Activated naive CD4-positive, alpha-beta T cell treated with anti-CD3 and anti-CD28 coated beads, Interleukin-2, amount 10 ng/mL, durations not matched to agents 7 days and 5 days (primary cell): Measurements from ENCODE around the gene MLF2.
"Not testable (repeated sequence)": the region's sequence is repeated elsewhere in the genome, so short reads cannot be mapped to it uniquely, and the experiment has no call there.

Experiments
- CTCF ChIA-PET: fragments of 350-600 bp; sonication (Branson Sonifier 250); formaldehyde crosslinking; loops from one replicate; lab custom pipeline; 2021; ENCODE audit warnings: antibody characterized with exemption; lab: Charles Lee
- DNase-seq: peaks from one replicate; pipeline ENCODE4 v3.0.0-alpha.2; 2020
- H3K27ac Mint-ChIP-seq: one replicate; pipeline ENCODE4 v1.8.0; 2021; ENCODE audit warnings: mild to moderate bottlenecking, moderate library complexity, mixed read lengths
- H3K27me3 Mint-ChIP-seq: one replicate; pipeline ENCODE4 v1.8.0; 2021; ENCODE audit warnings: mild to moderate bottlenecking, mixed read lengths
- H3K36me3 Mint-ChIP-seq: one replicate; pipeline ENCODE4 v1.8.0; 2021; ENCODE audit warnings: mixed read lengths
- H3K4me1 Mint-ChIP-seq: one replicate; pipeline ENCODE4 v1.8.0; 2021; ENCODE audit warnings: mixed read lengths
- H3K4me3 Mint-ChIP-seq: one replicate; pipeline ENCODE4 v1.8.0; 2021; ENCODE audit warnings: mild to moderate bottlenecking, moderate library complexity, mixed read lengths
- H3K9me3 Mint-ChIP-seq: one replicate; pipeline ENCODE4 v1.8.0; 2021; ENCODE audit warnings: mixed read lengths

MLF2 gene

GRCh38 chr12:6751767-6752166, 1.2 kb downstream of the MLF2 start:
- peak overlapping the region; percentile 89 for H3K4me3 Mint-ChIP-seq
- H3K36me3 Mint-ChIP-seq: peaks cover 44% of the 10 kb centered on the region
- no peak for DNase-seq
- CTCF ChIA-PET: interaction anchor here (3.3 to 5.0 kb wide), 5 partner anchors 15 to 83 kb away, joined by 20 to 91 read pairs (median 37); partner anchors contain the start of genes GPR162 and PTMS
- peaks cover 21% of the 10 kb centered on the region for H3K27me3 Mint-ChIP-seq
- H3K4me1 Mint-ChIP-seq: peaks cover 39% of the 10 kb centered on the region
- peak overlapping the region; percentile 97 for H3K27ac Mint-ChIP-seq
- no peaks in the 10 kb centered on the region for H3K9me3 Mint-ChIP-seq

- Mint-ChIP-seq H3K4me1 (peaks cover 51% of the 10 kb centered on the region), H3K4me3 (no peak overlapping the region)
Measured at GRCh38 chr12:6750506-6750905, 2.4 kb downstream of the MLF2 start.

DNA sequence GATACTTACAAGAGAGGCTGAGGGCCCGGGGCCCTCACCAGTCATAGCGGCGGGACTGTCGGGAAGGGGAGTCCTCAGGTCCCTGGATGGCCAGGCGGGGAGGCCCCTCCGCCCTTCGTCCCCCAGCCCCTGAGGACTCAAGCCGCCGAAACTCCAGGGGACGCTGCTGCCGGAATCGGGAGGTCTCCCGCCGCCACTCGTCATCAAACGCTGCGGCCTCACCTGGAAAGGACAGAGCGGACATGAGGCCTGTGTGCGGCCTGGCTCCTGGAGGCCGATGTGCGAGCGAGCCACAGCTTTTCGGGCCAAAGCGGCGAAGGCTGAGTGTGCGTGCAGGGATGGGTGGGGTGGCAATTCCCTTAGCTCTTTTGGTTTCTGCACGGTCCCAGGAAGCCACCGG, 4.2 kb downstream of the MLF2 start:
- peaks cover 7% of the 10 kb centered on the region for H3K27me3 Mint-ChIP-seq
- H3K36me3 Mint-ChIP-seq: peaks cover 57% of the 10 kb centered on the region
- H3K27ac Mint-ChIP-seq: no peak overlapping the region
- H3K4me1 Mint-ChIP-seq: peaks cover 57% of the 10 kb centered on the region
- no peak for DNase-seq
- CTCF ChIA-PET: no interaction called here
- H3K4me3 Mint-ChIP-seq: no peak overlapping the region
- H3K9me3 Mint-ChIP-seq: no peaks in the 10 kb centered on the region

More at GRCh38 chr12:6750506-6750905, 2.4 kb downstream of the MLF2 start:
- CTCF ChIA-PET: interaction anchor here (1.2 kb wide), 1 partner anchor 14 kb away, joined by 3 read pairs; no protein-coding TSS in a partner anchor
- Mint-ChIP-seq H3K27me3 (peaks cover 11% of the 10 kb centered on the region), H3K9me3 (no peaks in the 10 kb centered on the region), H3K27ac (no peak overlapping the region), H3K36me3 (peaks cover 49% of the 10 kb centered on the region)
- DNase-seq: no peak

DNA sequence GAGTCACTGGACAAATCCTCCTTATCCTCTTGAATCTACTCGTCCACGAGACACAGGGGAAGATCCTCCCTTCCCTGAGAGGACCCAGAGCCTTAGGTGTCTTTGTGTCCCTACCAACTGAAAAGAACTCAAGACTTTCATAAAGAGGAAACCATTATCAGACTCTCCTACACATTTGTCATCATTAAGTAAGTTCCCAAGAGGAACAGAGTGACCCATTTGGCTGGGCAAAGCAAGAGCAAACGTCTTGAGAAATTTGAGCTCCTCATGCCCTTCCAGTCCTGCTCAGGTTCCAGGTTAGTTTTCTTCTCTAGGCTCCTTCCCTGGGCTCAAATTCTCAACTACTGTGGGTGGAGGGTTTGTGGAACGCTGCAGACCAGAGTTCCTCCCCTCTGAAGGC, 5.7 kb downstream of the MLF2 start:
- H3K9me3 Mint-ChIP-seq: peaks cover 4% of the 10 kb centered on the region
- H3K4me1 Mint-ChIP-seq: peaks cover 51% of the 10 kb centered on the region
- CTCF ChIA-PET: interaction anchor here (1.2 kb wide), 1 partner anchor 19 kb away, joined by 3 read pairs; the partner anchor contains the start of gene PTMS
- DNase-seq: no peak
- H3K36me3 Mint-ChIP-seq: peaks cover 57% of the 10 kb centered on the region
- peak overlapping the region; percentile 74 for H3K27ac Mint-ChIP-seq
- no peak overlapping the region for H3K4me3 Mint-ChIP-seq
- H3K27me3 Mint-ChIP-seq: no peaks in the 10 kb centered on the region

GRCh38 chr12:6745741-6746525, 7.0 kb downstream of the MLF2 start:
- no peaks in the 10 kb centered on the region for H3K27me3 Mint-ChIP-seq
- peaks cover 47% of the 10 kb centered on the region for H3K36me3 Mint-ChIP-seq
- peaks cover 38% of the 10 kb centered on the region for H3K4me1 Mint-ChIP-seq
- peaks cover 4% of the 10 kb centered on the region for H3K9me3 Mint-ChIP-seq
- peak overlapping the region; percentile 88 for H3K27ac Mint-ChIP-seq
- CTCF ChIA-PET: interaction anchor here (2.4 kb wide), 1 partner anchor 8 kb away, joined by 8 read pairs; the partner anchor contains the start of gene MLF2
- DNase-seq: peak; percentile 65
- H3K4me3 Mint-ChIP-seq: no peak overlapping the region

GRCh38 chr12:6743300-6743699, 9.6 kb downstream of the MLF2 start:
- H3K36me3 Mint-ChIP-seq: peaks cover 27% of the 10 kb centered on the region
- H3K4me1 Mint-ChIP-seq: peaks cover 34% of the 10 kb centered on the region
- H3K27me3 Mint-ChIP-seq, H3K9me3 Mint-ChIP-seq, DNase-seq, H3K27ac Mint-ChIP-seq, H3K4me3 Mint-ChIP-seq: not testable (repeated sequence)
- CTCF ChIA-PET: interaction anchor here (1.4 kb wide), 1 partner anchor 9 kb away, joined by 4 read pairs; the partner anchor contains the start of gene MLF2

DNA sequence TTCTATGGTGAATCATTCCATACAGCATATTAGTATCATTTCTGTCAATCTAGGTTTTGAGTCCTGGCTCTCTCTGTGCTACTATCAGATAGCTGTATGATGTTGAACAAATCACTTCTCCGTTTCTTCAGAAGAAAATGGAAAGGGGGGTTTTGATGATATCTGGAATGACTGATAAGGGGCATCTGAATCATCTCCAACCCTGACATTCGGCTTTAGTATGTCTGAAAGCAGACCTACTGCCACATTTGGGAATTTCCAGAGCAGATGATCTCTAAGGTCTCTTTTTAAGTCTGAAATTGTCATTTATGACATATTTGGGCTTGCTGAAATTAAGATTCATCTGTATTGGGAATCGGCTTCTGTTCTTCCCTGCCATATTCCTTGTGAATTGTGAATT, 10.1 kb downstream of the MLF2 start:
- no peaks in the 10 kb centered on the region for H3K27me3 Mint-ChIP-seq
- CTCF ChIA-PET: interaction anchor here (1.4 kb wide), 1 partner anchor 10 kb away, joined by 4 read pairs; the partner anchor contains the start of gene MLF2
- H3K4me1 Mint-ChIP-seq: peaks cover 34% of the 10 kb centered on the region
- no peak for DNase-seq
- H3K27ac Mint-ChIP-seq: no peak overlapping the region
- H3K4me3 Mint-ChIP-seq: no peak overlapping the region
- peaks cover 4% of the 10 kb centered on the region for H3K9me3 Mint-ChIP-seq
- H3K36me3 Mint-ChIP-seq: peaks cover 23% of the 10 kb centered on the region

DNA sequence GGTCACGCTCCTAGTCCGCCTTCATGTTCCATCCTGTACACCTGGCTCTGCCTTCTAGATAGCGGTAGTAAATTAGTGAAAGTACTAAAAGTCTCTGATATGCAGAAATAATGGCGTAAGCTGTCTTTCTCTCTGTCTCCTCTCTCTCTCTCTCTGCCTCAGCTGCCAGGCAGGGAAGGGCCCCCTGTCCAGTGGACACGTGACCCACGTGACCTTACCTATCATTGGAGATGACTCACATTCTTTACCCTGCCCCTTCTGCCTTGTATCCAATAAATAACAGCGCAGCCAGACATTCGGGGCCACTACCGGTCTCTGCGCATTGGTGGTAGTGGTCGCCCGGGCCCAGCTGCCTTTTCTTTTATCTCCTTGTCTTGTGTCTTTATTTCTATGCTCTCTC, 10.9 kb downstream of the MLF2 start:
- CTCF ChIA-PET: interaction anchor here (1.4 kb wide), 1 partner anchor 11 kb away, joined by 4 read pairs; the partner anchor contains the start of gene MLF2
- not testable (repeated sequence) for DNase-seq, H3K9me3 Mint-ChIP-seq, H3K4me3 Mint-ChIP-seq, H3K27ac Mint-ChIP-seq, H3K27me3 Mint-ChIP-seq
- H3K4me1 Mint-ChIP-seq: peaks cover 31% of the 10 kb centered on the region
- peaks cover 15% of the 10 kb centered on the region for H3K36me3 Mint-ChIP-seq

GRCh38 chr12:6736754-6737153, 16.2 kb downstream of the MLF2 start:
- H3K36me3 Mint-ChIP-seq: peaks cover 11% of the 10 kb centered on the region
- no peak overlapping the region for H3K4me3 Mint-ChIP-seq
- DNase-seq: no peak
- CTCF ChIA-PET: interaction anchor here (1.1 to 1.2 kb wide), 2 partner anchors 13 to 87 kb away, joined by 3 to 4 read pairs; no protein-coding TSS in a partner anchor
- no peaks in the 10 kb centered on the region for H3K27me3 Mint-ChIP-seq
- no peaks in the 10 kb centered on the region for H3K9me3 Mint-ChIP-seq
- H3K4me1 Mint-ChIP-seq: peaks cover 13% of the 10 kb centered on the region
- H3K27ac Mint-ChIP-seq: no peak overlapping the region

GRCh38 chr12:6735448-6736191, 17.3 kb downstream of the MLF2 start:
- H3K36me3 Mint-ChIP-seq: peaks cover 17% of the 10 kb centered on the region
- peaks cover 13% of the 10 kb centered on the region for H3K4me1 Mint-ChIP-seq
- peak; percentile 66 for DNase-seq
- CTCF ChIA-PET: interaction anchor here (1.1 to 2.8 kb wide), 3 partner anchors 14 to 88 kb away, joined by 3 to 8 read pairs (median 4); no protein-coding TSS in a partner anchor
- no peaks in the 10 kb centered on the region for H3K27me3 Mint-ChIP-seq
- H3K4me3 Mint-ChIP-seq: no peak overlapping the region
- no peak overlapping the region for H3K27ac Mint-ChIP-seq
- no peaks in the 10 kb centered on the region for H3K9me3 Mint-ChIP-seq

DNA sequence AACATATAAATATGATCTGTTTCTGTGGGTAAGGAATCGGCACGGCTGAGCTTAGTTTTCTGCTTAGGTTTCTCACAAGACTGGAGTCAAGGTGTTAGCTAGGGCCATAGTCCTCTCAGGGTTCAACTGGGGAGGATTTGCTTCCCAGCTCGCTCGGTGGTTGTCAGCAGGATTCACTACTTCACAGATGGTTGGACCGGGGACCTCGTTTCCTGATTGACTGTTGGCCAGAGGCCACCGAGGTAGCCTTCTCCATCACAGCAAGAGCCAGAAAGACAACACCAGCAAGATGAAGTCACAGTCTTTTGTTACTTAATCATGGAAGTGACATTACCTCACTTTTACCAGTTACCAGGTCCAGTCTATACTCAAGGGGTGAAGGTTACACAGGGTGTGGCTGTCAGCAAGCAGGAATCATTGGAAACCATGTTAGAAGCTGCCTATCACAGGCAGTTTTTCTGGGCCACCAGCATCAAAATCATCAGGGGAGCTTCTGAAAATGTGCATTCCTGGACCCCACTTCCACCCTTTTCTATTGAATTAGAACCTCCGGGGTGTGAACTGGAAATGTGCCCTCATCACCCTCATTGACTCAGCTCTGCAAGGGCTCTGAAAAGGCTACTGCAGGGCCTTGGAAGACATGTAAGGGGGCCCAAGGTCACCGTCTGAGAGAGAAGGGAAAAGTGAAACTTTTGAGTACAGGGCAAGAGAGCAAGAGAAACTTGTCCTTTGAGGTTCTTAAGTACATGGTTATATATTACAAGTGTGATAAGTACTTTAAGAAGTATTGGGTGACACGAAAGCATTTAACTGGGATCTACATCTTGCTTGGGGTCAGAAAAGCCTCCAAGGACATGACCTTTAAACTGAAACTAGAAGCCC, 18.2 kb downstream of the MLF2 start:
- no peak overlapping the region for H3K4me3 Mint-ChIP-seq
- H3K9me3 Mint-ChIP-seq: no peaks in the 10 kb centered on the region
- H3K36me3 Mint-ChIP-seq: peaks cover 23% of the 10 kb centered on the region
- H3K4me1 Mint-ChIP-seq: peaks cover 13% of the 10 kb centered on the region
- no peak for DNase-seq
- no peak overlapping the region for H3K27ac Mint-ChIP-seq
- CTCF ChIA-PET: interaction anchor here (1.1 to 2.8 kb wide), 3 partner anchors 19 to 101 kb away, joined by 3 to 8 read pairs (median 6); partner anchors contain the start of gene MLF2
- no peaks in the 10 kb centered on the region for H3K27me3 Mint-ChIP-seq

GRCh38 chr12:6730169-6730568, 22.8 kb downstream of the MLF2 start:
- CTCF ChIA-PET: interaction anchor here (0.9 to 1.0 kb wide), 2 partner anchors 38 to 95 kb away, joined by 3 read pairs; no protein-coding TSS in a partner anchor
- Mint-ChIP-seq H3K4me3 (no peak overlapping the region), H3K36me3 (peaks cover 35% of the 10 kb centered on the region), H3K4me1 (peaks cover 15% of the 10 kb centered on the region), H3K27ac (no peak overlapping the region), H3K27me3 (no peaks in the 10 kb centered on the region), H3K9me3 (no peaks in the 10 kb centered on the region)
- no peak for DNase-seq

DNA sequence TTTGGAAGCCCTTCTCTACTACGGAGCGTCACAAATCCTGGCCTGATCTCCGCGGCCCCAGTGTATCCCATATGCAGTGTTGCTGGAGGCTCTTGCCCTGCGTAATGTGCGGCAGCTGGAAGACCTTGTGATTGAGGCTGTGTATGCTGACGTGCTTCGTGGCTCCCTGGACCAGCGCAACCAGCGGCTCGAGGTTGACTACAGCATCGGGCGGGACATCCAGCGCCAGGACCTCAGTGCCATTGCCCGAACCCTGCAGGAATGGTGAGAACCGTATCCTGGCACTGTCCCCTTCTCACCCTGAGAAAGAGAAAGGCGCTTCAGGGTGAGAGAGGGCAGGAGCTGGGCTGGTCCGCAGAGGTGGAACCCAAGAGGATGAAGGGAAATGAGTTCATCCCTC, 23.8 kb downstream of the MLF2 start:
- CTCF ChIA-PET: interaction anchor here (1.0 kb wide), 1 partner anchor 37 kb away, joined by 3 read pairs; no protein-coding TSS in a partner anchor
- Mint-ChIP-seq H3K36me3 (peaks cover 30% of the 10 kb centered on the region), H3K4me1 (peaks cover 19% of the 10 kb centered on the region), H3K27me3 (no peaks in the 10 kb centered on the region), H3K27ac (no peak overlapping the region), H3K4me3 (no peak overlapping the region), H3K9me3 (no peaks in the 10 kb centered on the region)
- no peak for DNase-seq
